Adrenal gland (tissue), 5 donors: ENCODE data around the gene SPOCK2.

Source experiments
- POLR2A ChIP-seq, 2 donors: fragments of 450-650 bp; IDR thresholded peaks; one replicate each; pipeline ENCODE4 v1.6.1; 2017; ENCODE audit warnings: antibody characterized with exemption in 2 of 2, mild to moderate bottlenecking in 2 of 2, moderate library complexity in 1 of 2
- TF ChIP-seq, protein P1 (sequence below), 6 experiments: fragments of 450-650 bp in 4 of 6; fragments of 200-600 bp in 2 of 6; sonication (generic) in 1 of 6; IDR thresholded peaks; 1 replicate in 5 of 6; 2 replicates in 1 of 6; pipeline versions ENCODE4 v1.5.1 to v1.8.0; 2016 to 2021; ENCODE audit warnings: antibody characterized with exemption in 6 of 6, mild to moderate bottlenecking in 2 of 6, moderate library complexity in 1 of 6
- donor health status: DM: no; HTN: no; CAD: no.

GRCh38 chr10:72076756-72077155, 11.6 kb downstream of the SPOCK2 start:
- TF ChIP-seq, protein P1, sequence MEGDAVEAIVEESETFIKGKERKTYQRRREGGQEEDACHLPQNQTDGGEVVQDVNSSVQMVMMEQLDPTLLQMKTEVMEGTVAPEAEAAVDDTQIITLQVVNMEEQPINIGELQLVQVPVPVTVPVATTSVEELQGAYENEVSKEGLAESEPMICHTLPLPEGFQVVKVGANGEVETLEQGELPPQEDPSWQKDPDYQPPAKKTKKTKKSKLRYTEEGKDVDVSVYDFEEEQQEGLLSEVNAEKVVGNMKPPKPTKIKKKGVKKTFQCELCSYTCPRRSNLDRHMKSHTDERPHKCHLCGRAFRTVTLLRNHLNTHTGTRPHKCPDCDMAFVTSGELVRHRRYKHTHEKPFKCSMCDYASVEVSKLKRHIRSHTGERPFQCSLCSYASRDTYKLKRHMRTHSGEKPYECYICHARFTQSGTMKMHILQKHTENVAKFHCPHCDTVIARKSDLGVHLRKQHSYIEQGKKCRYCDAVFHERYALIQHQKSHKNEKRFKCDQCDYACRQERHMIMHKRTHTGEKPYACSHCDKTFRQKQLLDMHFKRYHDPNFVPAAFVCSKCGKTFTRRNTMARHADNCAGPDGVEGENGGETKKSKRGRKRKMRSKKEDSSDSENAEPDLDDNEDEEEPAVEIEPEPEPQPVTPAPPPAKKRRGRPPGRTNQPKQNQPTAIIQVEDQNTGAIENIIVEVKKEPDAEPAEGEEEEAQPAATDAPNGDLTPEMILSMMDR (IDR thresholded peaks at IDR 0.05), result no peak
- no peak for TF ChIP-seq POLR2A (IDR thresholded peaks at IDR 0.05)
